HG02938 (cell line): ENCODE measurements around the gene MCM7.
"Not testable (repeated sequence)": the region's sequence is repeated elsewhere in the genome, so short reads cannot be mapped to it uniquely, and the experiment has no call there.

Experiments
- ATAC-seq: cut with Tn5 transposase; IDR thresholded peaks from one replicate; pipeline ENCODE4 v1.9.1; 2021; ENCODE audit warnings: mild to moderate bottlenecking, moderate library complexity; ENCODE audit not compliant: unreplicated experiment

Gene MCM7

DNA sequence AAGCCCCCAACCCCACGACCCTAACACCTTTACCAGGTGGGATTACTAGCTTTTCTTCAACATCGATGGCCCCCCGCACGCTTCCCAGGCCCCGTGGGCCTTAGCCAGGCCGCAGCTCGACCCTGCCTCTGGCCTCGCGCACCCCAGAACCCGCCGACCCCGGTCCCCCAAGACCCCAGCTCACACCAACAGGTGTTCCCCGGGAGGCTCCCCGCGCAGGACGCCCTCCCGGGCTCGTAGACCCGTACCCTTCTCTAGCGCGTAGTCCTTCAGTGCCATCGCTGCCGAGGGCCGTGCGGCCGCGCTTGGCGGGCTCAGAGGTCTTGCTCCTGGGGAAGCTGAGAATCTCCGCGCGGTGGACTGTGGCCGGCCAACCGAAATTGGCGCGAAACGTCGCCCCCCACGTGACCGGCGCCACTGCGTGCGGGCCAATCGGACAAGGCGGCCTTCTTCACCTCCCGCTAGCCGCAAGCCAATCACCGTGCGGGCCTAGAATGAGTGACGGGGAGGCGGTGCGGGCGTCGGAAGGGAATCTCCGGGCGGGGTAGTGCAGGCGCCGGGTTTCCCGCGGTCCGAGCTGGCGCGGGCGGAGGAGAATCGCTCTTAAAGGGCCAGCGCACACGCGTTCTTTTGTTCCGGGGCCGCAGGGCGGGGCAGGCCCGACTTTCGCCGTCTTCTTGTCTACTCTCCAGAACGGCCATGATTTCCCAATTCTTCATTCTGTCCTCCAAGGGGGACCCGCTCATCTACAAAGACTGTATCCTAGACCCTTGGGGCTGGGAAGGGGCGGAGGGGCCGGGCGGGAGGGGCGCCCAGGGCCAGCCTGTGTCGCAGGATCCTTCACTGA is at the start of gene MCM7, which contains the start of gene AP4M1:
MCM7 (minus strand) TSS at position 382 of the 847 bp plus-strand sequence; CDS start at position 279, 103 bp downstream.
AP4M1 (plus strand) TSS at position 628 of the 847 bp plus-strand sequence; CDS start at position 700, 72 bp downstream.
- peak; percentile 82 for ATAC-seq

DNA sequence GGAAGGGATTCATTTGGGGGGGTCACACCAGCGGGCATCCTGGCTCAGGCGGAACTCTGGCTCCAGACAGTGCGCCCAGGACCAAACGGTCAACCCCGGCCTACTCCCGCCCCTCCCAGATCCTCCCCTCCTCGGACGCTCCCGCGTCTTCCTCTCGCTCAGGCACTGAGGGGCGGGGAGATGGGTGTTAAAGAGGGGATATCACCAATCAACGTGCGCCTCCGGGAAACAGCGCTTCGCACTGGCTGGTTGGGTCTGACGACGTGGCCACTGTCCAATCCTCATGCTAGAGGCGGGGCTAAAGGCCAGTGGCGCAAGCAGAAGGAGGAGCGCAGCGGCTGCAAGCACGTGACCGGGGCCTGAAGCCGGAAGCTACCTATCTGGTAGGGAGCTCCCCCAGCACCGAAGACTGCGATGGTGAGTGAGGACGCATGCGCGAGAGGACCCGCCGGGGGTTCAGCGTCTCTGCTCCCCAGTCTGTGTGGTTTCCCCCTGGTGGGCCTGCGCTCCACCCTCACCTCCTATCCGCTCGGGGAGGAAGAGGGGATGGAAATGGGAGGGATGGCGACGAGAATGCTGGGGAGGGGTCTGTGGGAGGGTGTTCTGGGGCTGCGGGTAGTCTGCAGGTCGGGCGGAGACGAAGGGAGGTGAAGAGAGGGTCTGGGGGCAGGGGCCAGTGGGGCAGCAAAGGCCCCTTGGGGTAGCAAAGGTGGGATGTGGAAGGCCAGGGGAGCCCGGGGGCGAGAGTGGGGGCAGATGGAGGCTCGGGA is 47.5 kb upstream of the MCM7 start, which contains the start of gene LAMTOR4:
LAMTOR4 (plus strand) TSS at position 360 of the 770 bp plus-strand sequence; CDS start at position 415, 55 bp downstream.
- peak; percentile 98 for ATAC-seq

DNA sequence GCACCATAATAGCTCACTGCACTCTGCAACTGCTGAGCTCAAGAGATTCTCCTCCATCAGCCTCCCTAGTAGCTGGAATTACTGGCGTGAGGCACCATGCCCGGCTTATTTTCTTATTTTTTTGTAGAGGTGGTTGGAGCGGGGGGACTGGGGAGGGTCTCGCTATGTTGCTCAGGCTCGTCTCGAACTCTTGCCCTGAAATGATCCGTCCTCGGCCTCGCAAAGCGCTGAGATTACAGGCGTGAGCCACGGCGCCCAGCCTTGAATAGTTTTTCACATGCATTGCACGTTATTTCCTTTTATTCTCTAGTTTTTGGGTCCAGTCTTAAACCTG is 47.0 kb upstream of the MCM7 start:
- no peak for ATAC-seq

DNA sequence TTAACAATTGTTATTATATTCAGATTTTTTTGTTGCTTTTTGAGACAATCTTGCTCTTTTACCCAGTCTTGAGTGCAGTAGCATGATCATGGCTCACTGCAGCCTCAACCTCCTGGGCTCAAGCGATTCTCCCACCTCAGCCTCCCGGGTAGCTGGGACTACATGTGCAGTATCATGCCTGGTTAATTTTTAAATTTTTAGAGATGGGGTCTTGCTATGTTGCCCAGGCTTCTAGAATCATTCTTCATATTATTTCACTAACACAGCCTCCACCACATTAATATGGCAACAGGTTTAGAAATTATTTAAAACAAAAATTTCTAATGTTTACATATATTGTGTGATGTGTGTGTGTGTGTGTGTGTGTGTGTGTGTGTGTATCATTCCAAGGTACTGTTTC is 46.1 kb upstream of the MCM7 start:
- no peak for ATAC-seq

DNA sequence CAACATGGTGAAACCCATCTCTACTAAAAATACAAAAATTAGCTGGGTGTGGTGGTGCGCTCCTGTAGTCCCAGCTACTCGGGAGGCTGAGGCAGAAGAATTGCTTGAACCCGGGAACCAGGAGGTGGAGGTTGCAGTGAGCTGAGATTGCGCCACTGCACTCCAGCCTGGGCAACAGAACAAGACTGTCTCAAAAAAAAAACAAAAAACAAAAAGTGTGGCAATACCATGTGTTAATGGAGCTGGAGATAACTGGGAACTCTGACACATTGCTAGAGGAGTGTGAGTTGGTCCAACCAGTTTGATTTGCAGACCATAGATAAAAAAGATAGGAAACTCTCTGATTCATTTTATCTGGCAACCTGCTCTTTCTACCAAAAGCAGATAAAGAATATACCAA is 45.2 kb upstream of the MCM7 start:
- ATAC-seq: not testable (repeated sequence)

DNA sequence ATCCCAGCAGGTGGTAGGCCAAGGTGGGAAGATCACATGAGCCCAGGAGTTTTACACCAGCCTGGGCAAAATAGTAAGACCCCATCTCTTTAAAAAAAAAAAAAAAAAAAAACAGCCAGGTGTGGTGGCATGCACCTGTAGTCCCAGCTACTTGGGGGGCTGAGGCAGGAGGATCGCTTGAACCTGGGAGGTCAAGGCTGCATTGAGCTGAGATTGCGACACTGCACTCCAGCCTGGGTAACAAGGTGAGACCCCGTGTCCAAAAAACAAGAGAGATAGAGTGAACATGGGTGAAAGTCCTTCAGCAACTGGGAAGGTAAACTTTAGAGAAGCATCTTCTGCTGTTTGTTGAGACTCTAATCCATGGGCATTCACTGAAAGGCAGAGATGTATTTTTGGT is 41.3 kb upstream of the MCM7 start:
- no peak for ATAC-seq

DNA sequence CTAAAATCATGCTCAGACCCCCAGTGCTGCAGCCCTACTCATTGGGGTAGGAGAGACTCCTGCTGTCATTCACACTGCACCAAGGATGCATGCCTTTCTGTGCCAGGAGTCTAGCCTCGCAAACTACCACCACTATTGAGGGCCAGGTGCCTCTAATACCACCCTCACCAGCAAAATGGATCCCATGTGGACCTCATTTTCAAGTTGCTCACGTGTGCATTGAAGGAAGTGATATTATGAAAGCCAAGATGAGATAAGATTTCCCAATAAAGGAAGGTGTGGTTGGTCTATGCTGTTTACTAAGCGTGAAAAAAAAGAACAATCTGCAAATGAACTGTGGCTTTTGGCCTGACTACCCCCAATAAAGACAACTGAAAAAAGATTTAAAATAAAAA is 40.4 kb upstream of the MCM7 start:
- no peak for ATAC-seq

DNA sequence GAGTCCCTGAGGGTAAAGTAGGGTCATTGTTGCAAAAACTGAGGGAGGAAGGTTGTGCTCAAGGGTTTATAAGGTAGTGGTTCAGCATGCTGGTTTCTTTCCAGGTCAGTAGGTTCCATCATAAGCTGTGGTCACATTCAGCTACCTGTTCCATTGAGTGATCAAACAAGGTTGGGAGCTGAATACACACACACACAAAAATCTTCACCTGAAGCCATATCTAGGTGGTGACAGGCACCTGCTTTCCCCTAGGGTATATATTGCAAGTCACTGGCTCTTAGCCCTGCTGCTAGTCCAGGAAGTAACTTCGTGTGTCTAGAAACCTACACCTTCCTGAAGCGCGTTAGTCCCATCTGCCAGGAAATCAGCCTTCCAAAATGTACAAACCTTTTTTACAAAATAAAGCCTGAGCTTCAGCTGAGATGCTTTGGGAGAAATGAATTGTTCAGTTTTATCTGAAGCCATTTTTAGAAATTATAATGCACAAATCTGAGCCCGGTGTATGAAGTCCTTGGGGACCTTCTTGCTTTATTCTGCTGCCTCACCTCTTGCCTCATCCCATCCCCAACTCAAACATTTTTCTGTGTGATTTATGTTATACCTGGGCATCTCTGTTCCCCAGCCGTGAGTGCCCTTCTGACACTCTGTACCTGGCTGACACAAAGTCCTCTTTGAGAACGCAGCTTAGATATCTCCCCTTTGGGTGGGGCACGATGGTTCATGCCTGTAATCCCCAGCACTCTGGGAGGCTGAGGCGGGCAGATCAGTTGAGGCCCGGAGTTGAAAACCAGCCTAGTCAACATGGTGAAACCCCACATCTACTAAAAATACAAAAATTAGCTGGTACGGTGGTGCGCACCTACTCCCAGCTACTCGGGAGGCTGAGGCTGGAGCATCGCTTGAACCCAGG is 36.9 kb upstream of the MCM7 start:
- no peak for ATAC-seq

DNA sequence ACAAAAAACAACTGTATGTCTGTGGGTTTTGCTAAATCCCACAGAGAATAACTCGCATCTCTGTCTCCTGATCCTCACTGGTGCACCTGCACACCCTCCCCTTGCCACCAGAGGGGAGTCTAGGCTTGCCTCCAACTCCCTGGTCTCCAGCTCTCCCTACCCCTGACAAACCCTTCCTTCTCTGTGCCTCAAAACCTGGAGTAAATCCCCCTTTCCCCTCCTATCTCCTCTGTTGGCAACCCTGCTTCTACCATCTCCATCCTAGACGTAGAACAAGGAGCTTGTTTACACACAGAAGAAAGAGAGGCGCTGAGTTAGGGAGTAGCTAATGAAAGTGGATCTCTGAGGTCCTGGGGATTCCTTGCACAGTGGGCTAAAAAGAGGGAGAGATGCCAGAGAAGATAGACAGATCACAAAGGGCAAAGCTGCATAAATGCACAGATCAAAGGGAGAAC is 31.5 kb upstream of the MCM7 start:
- no peak for ATAC-seq

DNA sequence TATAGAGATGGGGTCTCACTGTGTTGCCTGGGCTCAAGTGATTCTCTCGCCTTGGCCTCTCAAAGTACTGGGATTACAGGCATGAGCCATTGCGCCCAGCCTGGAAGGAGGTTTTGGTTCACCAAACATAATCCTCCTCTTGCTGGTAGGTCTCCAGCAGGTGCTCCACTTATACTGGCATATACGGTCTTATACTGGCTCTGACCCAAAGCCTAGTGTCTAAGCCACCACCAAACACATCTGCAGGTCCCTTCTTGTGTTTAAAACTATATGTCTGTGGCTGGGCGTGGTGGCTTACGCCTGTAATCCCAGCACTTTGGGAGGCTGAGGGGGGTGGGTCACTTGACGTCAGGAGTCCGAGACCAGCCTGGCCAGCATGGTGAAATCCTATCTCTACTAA is 30.9 kb upstream of the MCM7 start:
- ATAC-seq: no peak

DNA sequence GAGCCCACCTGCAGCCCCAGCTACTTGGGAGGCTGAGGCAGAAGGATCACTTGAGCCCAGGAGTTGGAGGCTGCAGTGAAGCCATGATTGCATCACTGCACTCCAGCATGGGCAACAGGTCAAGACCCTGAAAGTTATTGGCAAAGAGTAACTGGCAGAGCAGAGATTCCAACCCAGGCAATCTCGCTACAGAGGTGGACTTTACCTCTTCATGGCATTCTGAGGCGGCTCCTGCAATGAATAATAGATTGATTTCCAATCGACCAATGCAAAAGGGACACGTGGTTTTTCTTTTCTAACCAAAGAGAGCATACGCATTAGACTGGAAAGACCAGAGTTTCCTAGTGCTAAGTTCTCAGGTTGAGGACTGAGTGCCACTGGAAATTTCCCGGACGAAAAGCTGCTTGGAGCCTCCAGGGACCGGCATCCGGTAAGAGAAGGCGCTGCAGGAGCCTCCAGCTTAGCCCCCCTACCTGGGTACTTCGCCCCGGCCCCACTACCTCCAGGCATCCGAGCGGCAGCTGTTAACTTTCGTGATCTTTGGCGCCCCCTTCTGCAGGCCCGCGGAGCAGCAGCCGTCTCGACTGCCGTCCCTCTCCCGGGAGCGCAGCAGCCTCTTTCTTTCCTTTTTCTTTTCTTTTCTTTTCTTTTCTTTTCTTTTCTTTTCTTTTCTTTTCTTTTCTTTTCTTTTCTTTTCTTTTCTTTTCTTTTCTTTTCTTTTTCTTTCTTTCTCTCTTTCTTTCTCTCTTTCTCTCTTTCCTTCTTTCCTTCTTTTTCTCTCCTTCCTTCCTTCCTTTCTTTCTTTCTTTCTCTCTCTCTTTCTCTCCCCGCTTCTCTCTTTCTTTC is 29.6 kb upstream of the MCM7 start:
- ATAC-seq: no peak

DNA sequence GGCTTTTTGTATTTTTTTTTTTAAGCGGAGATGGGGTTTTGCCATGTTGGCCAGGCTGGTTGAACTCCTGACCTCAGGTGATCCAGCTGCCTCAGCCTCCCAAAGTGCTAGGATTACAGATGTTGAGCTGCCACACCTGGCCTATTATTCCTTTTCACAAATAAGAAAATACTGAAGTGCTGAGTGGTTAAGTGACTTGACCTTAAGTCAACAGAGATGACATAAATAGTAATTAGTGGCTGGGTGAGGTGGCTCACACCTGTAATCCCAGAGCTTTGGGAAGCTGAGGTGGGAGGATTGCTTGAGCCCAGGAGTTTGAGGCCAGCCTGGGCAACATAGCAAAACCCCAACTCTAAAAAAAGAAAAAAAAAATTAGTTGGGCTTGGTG is 29.0 kb upstream of the MCM7 start:
- ATAC-seq: not testable (repeated sequence)

DNA sequence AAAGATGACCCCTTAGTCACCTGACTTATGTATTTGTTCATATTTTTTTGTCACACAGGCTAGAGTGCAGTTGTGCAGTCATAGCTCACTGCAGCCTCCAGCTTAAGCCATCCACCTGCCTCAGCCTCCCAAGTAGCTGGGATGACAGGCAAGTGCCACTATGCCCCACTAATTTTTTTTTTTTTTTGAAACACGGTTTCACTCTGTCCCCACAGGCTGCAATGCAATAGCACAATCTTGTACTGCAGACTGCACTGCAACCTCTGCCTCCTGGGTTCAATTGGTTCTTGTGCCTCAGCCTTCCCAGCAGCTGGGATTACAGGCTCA is 27.4 kb upstream of the MCM7 start:
- ATAC-seq: no peak

DNA sequence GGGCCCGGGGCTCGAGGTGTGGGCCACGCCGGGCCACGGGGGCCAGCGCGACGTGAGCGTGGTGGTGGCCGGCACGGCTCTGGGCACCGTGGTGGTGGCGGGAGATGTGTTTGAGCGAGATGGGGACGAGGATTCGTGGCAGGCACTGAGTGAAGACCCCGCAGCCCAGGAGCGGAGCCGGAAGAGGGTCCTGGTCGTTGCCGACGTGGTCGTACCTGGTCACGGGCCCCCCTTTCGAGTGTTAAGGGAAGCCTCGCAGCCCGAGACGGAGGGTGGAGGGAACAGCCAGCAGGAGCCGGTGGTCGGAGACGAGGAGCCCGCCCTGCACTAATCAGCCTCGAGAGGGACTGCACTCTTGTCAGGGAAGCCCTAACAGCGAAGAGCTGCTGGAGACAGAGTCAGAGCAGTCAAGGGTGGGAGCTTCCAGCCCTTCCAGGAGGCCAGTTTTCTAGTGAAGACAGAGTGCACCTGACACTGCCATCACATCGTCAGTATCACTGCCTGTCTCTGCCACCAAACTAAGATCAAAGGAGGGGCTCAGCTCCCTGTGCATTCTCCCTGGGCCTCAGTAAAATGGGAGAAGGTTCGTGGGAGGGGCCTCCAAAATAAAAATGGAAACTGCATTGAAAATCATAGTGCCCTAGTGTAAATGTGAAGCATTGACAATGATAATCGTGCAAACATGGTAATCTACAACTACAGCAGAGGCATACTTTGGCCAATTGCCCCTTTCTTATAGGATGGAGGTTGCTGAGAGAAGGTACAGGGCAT is 26.9 kb upstream of the MCM7 start:
- ATAC-seq: no peak

DNA sequence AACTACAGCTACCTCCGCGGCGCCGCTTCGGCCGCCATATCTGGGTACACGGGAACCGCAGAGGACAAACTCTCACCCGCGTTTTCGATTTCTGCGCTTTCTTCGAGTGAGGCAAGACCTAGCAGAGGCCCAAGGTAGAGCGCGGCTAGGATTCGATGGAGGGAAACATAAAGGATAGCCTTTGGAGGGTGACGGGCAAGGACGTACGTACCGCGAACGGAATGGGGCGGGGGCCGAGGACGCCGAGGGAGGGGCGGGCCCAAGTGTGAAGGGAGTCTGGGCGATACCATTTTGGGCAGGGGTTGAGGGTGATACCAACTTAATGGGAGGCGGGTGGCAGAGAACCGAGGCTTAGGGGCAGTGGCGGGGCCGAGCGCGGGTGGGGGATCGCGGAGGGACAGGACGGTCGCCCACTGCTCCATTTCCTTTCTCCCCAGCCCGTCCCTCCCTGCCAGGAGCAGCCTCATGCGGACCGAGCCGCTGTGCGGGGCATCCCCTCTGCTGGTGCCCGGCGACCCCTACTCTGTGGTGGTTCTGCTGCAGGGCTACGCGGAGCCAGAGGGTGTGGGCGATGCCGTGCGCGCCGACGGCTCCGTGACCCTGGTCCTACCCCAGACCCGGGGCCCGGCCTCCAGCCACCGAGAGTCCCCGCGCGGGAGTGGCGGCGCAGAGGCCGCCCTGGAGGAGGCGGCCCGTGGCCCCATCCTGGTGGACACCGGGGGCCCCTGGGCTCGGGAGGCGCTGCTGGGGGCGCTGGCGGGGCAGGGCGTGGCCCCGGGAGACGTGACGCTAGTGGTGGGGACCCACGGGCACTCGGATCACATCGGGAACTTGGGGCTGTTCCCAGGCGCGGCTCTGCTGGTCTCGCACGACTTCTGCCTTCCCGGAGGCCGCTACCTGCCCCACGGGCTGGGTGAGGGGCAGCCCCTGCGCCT is 26.0 kb upstream of the MCM7 start, which contains the start of gene MBLAC1:
MBLAC1 (plus strand) TSS at position 37 of the 935 bp plus-strand sequence; CDS start at position 466, 429 bp downstream.
- ATAC-seq: peak; percentile 62

DNA sequence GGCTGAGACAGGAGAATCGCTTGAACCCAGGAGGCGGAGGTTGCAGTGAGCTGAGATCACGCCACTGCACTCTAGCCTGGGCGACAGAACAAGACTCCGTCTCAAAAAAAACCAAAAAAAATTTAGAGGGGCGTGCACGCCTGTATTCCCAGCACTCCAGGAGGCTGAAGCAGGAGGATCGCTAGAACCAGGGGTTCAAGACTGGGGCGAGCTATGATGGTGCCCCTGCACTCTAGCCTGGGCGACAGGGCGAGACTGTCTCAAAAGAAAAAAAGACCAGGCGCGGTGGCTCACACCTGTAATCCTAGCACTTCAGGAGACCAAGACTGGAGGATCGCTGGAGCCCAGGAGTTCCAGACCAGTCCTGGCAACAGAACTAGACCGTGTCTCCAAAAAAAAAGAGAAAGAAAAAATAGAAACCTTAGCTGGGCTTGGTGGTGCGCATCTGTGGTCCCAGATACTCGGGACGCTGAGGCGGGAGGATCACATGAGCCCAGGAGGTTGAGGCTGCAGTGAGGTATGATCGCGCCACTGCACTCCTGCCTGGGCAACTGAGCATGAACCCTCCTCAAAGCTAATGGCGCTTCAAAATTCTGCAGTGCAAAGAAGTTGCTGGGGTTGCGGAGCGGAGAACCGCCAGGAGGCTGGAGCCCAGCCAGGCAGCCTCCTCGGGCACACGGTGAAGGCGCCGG is 25.2 kb upstream of the MCM7 start:
- peak; percentile 47 for ATAC-seq
